Coronary artery (tissue), 2 donors: ENCODE results near the gene BICRA.
A peak's percentile ranks its signal among the peaks of the same experiment; 100 is the strongest.

Experiments used
- DNase-seq: peaks from one replicate; pipeline ENCODE4 v3.0.0-alpha.2; 2017; ENCODE audit warnings: low spot score
- H3K27ac ChIP-seq, 2 donors: fragments of 200-600 bp; sonication (generic); one replicate each; pipeline ENCODE4 v1.5.1; 2016 to 2019
- H3K4me3 ChIP-seq: fragments of 200-600 bp; sonication (generic); 2 replicates; pipeline ENCODE4 v1.5.1; 2016; ENCODE audit warnings: mild to moderate bottlenecking, moderate library complexity
- CTCF ChIP-seq: fragments of 200-600 bp; sonication (generic); IDR thresholded peaks from one replicate; pipeline ENCODE4 v1.5.1; 2019; ENCODE audit warnings: antibody characterized with exemption

BICRA gene

GRCh38 chr19:47603706-47604565 lies 5.0 kb upstream of the BICRA start:
- H3K4me3 ChIP-seq: no peak overlapping the region
- DNase-seq: no peak
- no peak overlapping the region for H3K27ac ChIP-seq
- no peak for TF ChIP-seq CTCF

- TF ChIP-seq CTCF: no peak
- Histone ChIP-seq H3K4me3 (peak overlapping the region; percentile 100), H3K27ac (peak overlapping the region; percentile 95 to 99)
- DNase-seq: no peak
Measured at GRCh38 chr19:47607564-47608073, 1.3 kb upstream of the BICRA start.

- no peak for TF ChIP-seq CTCF
- peak overlapping the region; percentile 95 to 99 for H3K27ac ChIP-seq
- DNase-seq: peak; percentile 93
Measured at GRCh38 chr19:47608074-47608918, 638 bp upstream of the BICRA start.

GRCh38 chr19:47609906-47610894 lies 1.3 kb downstream of the BICRA start:
- no peak for DNase-seq
- no peak for TF ChIP-seq CTCF
- Histone ChIP-seq H3K27ac (peak overlapping the region; percentile 66 to 91), H3K4me3 (peak overlapping the region; percentile 100)

More at GRCh38 chr19:47608074-47608918, 638 bp upstream of the BICRA start:
- H3K4me3 ChIP-seq: peak overlapping the region; percentile 100

- no peak for DNase-seq
- H3K27ac ChIP-seq: peak overlapping the region in 1 of 2 donors; percentile 91
- TF ChIP-seq CTCF: no peak
- H3K4me3 ChIP-seq: peak overlapping the region; percentile 100
Measured at GRCh38 chr19:47610902-47611301, 2.0 kb downstream of the BICRA start.
